GM20000 (cell line): ENCODE data around the gene NHLH1.

Experiments
- DNase-seq: peaks from one replicate; pipeline ENCODE4 v3.0.0; 2012; ENCODE audit warnings: low spot score
- CTCF ChIP-seq: IDR thresholded peaks from 2 replicates; pipeline ENCODE4 v1.5.1; 2012; ENCODE audit warnings: mild to moderate bottlenecking, control low read depth; ENCODE audit errors: extremely low read depth, missing control alignments

The NHLH1 gene

GRCh38 chr1:160421881-160422280 is 55.0 kb downstream of the NHLH1 start:
- no peak for DNase-seq
- no peak for TF ChIP-seq CTCF
